HPDE6-E6E7 (cell line): ENCODE data around the gene EXOSC10.
"Not testable (repeated sequence)": the region's sequence is repeated elsewhere in the genome, so short reads cannot be mapped to it uniquely, and the experiment has no call there.

ENCODE experiments used
- DNase-seq: peaks from one replicate; pipeline ENCODE4 v3.0.0; 2011; ENCODE audit warnings: missing footprints; ENCODE audit errors: extremely low spot score

EXOSC10 gene

DNA sequence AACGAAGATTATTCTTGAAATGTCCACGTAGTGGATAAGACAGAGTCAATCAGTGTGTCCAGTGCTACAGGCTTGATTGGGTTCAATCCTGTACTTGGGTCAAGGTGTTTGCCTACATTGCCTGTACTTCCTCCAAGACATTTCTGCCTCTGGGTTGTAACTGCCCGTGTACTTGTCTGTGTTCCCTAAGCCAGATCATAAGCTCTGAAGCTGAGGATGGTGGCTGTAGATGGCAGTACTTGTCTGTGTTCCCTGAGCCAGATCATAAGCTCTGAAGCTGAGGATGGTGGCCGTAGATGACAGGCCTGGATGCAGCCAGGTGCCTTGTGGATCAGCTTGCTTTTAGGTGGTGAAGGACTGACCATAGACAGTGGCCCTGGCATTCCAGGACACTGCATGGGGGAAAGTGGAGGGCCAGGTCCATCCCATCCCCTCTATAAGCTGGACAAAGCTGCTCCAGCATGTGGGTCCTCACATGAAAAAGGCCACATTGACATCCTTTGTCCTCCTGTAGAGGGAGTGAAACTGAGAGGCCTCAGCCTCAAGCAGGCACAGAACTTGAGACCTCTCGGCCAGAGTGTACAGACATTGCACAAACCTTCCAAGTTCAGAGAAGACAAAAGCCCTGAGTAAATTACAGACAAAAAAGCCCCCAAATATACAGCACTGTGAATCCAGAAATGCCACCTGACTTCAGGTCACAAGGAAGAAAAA, 37.9 kb downstream of the EXOSC10 start:
- no peak for DNase-seq

DNA sequence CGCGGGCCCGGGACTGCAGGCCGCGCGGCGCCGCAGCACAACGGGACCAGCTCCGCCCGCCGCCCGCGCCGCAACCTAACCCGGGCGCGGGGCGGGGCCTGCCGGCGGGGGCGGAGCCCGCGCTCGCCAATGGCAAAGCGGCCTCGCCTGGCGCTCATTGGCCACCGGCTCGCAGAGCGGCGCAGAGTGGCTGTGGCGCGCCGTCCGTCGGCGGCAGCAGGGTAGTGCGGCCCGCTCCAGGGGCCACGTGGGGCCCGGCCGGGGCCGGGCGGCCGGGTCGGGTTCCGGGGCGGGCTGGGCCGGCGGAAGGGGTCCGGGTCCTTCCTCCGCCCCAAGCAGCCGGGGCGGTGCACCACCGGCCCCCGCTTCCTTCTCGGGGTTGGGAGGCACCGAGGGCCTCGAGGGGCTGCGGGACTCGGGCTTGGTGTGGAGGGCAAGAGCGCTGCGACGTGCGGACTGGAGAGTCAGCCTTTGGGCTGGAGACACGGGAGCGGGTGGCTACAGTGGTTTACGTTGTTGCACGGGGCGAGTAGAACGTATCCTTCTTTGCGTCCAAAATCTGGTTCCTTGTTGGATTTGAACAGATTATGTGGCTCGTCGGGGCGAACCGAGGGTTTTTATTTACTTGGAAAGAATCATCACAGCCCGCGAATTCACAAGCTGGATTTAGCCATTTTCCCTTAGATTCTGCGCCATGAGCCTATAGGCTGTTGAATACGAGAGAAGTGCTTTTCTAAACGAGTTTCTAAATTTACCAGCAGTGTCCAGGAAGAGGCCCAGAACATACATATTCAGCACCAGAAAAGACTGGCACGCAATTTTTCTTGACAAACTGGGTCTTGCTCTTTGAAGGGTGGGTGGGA, 39.5 kb downstream of the EXOSC10 start, which contains the start of gene SRM:
Gene SRM (minus strand): TSS at position 51 of the 863 bp plus-strand sequence. CDS start 75 bp downstream, outside the sequence.
- peak; percentile 98 for DNase-seq

GRCh38 chr1:11059155-11059967, 40.3 kb downstream of the EXOSC10 start:
- no peak for DNase-seq

DNA sequence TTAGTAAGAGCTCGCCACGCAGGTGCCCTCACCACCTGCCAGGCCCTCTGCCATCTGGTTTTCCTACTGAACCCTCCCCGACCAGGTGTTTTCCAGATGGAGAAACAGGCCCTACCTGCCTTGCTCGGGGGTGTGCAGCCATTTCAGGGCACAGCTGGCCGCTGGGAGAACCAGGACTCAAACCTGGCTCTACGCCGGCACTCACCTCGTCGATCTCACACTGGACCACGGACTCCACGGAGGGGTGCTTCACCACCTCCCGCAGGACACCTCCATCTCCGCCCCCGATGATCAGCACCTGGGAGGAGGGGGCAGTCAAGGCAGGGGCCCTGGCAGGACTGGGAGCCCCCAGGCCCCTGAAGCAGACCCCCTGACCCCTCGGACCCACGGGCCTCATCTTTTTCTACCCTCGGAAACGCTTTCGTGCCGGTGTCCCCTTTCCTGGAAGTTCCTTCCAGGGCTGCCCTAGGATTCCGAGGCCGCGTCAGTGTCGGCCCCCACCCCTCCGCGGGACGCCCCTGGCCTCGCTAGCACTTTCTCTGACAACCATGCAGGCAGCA, 41.0 kb downstream of the EXOSC10 start:
- DNase-seq: no peak

- DNase-seq: no peak
These were observed 41.6 kb downstream of the EXOSC10 start for GRCh38 chr1:11058026-11058425.

DNA sequence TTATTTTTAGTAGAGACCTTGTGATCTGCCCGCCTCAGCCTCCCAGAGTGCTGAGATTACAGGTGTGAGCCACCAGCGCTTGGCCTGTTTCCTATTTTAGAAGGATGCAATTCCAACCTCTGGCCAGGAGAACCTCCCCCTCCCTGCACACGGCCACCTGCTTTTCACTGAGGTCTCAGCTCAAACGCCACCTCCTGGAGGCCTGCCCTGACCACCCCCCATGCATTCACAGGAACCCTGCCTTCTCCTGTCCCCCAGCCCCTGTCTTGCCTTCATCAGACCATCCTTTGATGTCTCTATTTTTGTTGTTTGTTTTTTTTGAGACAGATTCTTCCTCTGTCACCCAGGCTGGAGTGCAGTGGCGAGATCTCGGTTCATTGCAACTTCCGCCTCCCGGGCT, 42.2 kb downstream of the EXOSC10 start:
- no peak for DNase-seq

DNA sequence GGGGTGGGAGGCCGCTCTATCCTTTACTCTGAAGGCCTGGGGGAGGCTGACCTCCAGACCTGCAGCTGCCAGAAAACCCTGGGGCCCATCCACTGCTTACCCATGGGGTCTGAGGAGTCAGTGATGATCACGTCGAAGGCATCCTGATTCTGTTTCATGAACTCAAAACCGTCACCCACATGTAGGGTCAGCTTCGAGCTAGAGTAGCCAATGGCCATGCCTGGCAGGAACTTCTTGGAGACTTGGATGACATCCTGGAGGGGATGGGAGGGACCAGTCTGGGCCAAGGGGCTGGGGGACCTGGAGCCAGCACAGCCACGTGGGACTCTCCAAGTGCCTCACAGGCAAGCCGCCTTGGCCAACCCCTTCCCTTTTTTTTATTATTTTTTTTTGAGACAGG, 43.2 kb downstream of the EXOSC10 start:
- no peak for DNase-seq

GRCh38 chr1:11055676-11056075, 44.0 kb downstream of the EXOSC10 start:
- DNase-seq: no peak

- DNase-seq: no peak
These were observed 45.0 kb downstream of the EXOSC10 start for GRCh38 chr1:11054666-11055065.

GRCh38 chr1:11054181-11054580, 45.5 kb downstream of the EXOSC10 start:
- DNase-seq: no peak

GRCh38 chr1:11053758-11054137, 45.9 kb downstream of the EXOSC10 start:
- no peak for DNase-seq

DNA sequence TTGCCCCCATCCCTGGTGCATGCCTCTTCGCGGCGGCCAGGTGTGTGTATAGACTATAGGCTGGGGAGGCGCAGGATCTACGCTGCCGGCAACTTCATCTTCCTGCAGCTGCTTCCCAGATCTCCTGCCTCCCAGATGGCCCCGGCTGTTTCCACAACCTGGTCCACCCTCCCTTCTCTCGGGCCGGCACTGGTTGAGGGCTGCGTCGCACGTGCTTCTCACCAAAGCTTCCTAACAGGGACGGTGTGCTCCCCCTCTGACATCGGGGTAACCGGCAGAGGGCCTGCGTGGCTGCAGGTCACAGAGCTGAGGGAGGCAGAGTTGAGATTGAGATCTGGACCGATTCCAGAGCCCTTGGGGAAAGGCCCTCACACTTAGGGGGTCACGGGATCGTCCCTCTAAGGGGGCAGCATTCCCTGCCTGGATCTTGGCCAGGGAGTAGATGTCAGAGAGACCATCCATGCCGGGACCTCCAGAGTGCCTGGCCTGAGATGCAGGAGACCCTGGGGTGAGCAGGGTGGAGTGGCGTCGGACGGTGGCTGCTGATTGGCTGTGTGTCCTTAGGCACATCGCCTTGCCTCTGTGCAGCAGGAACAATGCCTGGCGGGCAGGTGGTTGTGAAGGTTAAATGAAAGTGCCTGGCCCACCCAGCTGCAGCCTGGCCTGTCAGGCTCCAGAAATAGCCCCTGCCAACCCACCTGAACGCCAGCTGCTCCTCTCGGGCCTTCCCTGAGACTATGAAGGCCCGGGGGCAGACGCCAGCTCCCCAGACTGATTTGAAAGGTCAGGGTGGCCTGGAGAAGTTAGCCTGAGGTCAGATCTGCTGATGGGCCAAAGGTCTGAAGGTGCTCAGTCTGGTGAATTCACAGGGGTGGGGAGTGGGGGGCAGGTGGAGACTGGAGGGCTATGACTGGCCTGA, 46.6 kb downstream of the EXOSC10 start:
- no peak for DNase-seq

GRCh38 chr1:11051781-11052511, 47.7 kb downstream of the EXOSC10 start:
- no peak for DNase-seq

GRCh38 chr1:11051121-11051520, 48.5 kb downstream of the EXOSC10 start:
- DNase-seq: not testable (repeated sequence)

DNA sequence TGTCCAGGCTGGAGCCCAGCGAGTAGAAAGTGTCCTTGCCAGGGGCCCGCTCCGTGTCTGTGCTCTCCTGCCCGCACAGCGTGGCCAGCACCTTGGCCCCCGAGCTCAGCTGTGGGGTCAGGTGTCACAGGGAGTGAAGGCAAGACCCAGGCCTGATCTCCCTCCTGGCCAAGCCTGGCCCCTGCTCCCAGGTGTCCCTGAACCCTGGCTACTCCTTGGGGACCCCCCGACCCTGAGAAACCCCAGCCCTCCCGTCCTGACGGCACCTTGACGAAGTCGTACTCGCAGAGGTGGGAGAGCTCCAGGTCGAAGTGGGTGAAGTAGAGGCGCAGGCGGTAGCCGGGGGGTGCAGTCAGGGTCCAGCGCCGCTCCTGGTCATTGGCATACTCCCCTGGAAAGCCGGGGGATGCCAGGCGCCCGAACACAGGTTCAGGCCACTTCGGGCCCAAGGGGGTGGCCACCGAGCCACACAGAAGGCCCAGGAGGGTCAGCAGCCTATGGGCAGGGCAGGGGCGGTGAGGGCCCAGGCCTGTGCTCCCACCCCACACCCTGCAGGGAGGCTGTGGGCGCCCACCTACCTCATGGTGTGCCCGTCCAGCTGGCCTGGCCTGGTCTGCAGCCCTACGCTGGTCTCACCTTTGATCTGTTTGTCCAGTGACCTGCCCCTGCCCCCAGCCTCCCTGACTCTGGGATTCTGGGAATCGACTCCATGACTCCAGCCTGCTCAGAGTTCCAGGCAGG, 52.9 kb downstream of the EXOSC10 start, which contains the start of gene MASP2:
Gene MASP2 (minus strand): TSS at position 615 of the 741 bp plus-strand sequence. CDS start 32 bp downstream, at position 583.
- DNase-seq: no peak

GRCh38 chr1:11046270-11046566, 53.5 kb downstream of the EXOSC10 start:
- DNase-seq: no peak

DNA sequence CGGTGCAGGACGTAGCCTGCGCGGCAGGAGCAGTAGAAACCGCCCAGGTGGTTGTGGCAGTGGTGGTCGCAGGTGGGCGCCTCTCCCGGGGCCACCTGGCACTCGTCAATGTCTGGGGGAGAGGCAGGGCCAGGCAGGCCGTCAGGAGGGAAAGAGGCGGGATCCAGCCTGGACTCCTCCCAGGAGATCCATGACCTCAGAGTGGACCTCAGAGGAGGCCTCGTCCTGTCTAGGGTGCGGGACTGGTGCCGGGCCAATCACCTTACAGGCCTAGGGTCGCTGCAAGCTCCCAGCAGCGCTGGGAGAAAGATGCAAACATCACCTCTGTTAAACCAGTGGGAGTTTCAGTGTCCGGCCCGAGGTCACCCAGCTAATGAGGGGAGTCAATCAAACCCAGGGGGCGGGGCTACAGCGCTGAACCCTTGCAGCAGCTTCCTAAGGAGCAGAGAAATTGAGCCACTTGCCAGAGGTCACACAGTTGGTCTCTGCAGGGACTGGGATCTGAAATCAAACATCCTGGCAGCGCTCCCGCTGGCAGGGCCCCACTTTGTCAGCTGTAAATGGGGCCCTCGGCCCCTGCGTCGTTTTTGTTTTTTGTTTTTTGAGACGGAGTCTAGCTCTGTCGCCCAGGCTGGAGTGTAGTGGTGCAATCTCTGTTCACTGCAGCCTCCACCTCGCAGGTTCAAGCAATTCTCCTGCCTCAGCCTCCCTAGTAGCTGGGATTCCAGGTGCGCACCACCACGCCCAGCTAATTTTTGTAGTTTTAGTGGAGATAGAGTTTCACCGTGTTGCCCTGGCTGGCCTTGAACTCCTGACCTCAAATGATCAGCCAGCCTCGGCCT, 54.0 kb downstream of the EXOSC10 start:
- no peak for DNase-seq

- no peak for DNase-seq
These were observed 54.7 kb downstream of the EXOSC10 start for GRCh38 chr1:11044849-11045427.
